Uterus (tissue), 4 donors: Measurements from ENCODE around the gene STXBP4. TPM values are rescaled to one million over a fixed set of nuclear protein-coding genes. Genes with fewer than 3 reads are reported as not detected.

Source experiments
- DNase-seq, 2 donors: peaks; one replicate each; pipeline ENCODE4 v3.0.0-alpha.2; 2019 to 2020
- H3K27ac ChIP-seq, 2 donors: fragments of 200-600 bp; sonication (generic); 1 replicate in 1 of 2; 2 replicates in 1 of 2; pipeline ENCODE4 v1.5.1; 2016 to 2018
- H3K27me3 ChIP-seq, 2 donors: fragments of 200-600 bp; sonication (generic); one replicate each; pipeline ENCODE4 v1.5.1; 2018 to 2019; ENCODE audit warnings: control low read depth in 1 of 2
- H3K36me3 ChIP-seq, 2 donors: fragments of 200-600 bp; sonication (generic); one replicate each; pipeline ENCODE4 v1.5.1; 2019; ENCODE audit warnings: control low read depth in 1 of 2
- H3K4me1 ChIP-seq, 2 donors: fragments of 200-600 bp; sonication (generic); one replicate each; pipeline ENCODE4 v1.5.1; 2018 to 2019; ENCODE audit warnings: control low read depth in 1 of 2
- H3K4me3 ChIP-seq, 2 donors: fragments of 200-600 bp; sonication (generic); 1 replicate in 1 of 2; 2 replicates in 1 of 2; pipeline ENCODE4 v1.5.1; 2018 to 2019; ENCODE audit warnings: mild to moderate bottlenecking in 1 of 2
- H3K9me3 ChIP-seq, 2 donors: fragments of 200-600 bp; sonication (generic); one replicate each; pipeline ENCODE4 v1.5.1; 2019; ENCODE audit warnings: control low read depth in 1 of 2
- POLR2A ChIP-seq, 2 donors: fragments of 450-650 bp; IDR thresholded peaks; one replicate each; pipeline ENCODE4 v1.6.1; 2016; ENCODE audit warnings: antibody characterized with exemption in 2 of 2, mild to moderate bottlenecking in 1 of 2, moderate library complexity in 1 of 2
- intact Hi-C: fragments of 100-400 bp; cut with DNase I; formaldehyde crosslinking; loops from one replicate; pipeline ENCODE4 v1.15.1; 2023; ENCODE audit warnings: low total_unique reads
- total RNA-seq, 4 donors: library from RNA; depleted of rRNA in 3 of 4; stranded (reverse); fragments of >200 nt in 3 of 4; gene quantifications; one replicate each; pipeline versions ENCODE4 v1.1.0 to v1.2.4, GENCODE V29; 2014 to 2023
- TF ChIP-seq, protein P1 (sequence below), 4 experiments: fragments of 200-600 bp in 2 of 4; fragments of 450-650 bp in 2 of 4; sonication (generic) in 2 of 4; IDR thresholded peaks; one replicate each; pipeline ENCODE4 v1.5.1; 2016 to 2019; ENCODE audit warnings: antibody characterized with exemption in 4 of 4, mild to moderate bottlenecking in 2 of 4, moderate library complexity in 1 of 4
- donor health status: DM: yes; HTN: yes; CAD: no.

STXBP4 gene
- total RNA-seq, 4 donors from 2014 or later: 2.8 to 100 (median 20.9) TPM

- Histone ChIP-seq H3K4me1 (no peaks in the 10 kb centered on the region), H3K27ac (no peak overlapping the region), H3K27me3 (no peaks in the 10 kb centered on the region), H3K9me3 (no peaks in the 10 kb centered on the region), H3K36me3 (no peaks in the 10 kb centered on the region), H3K4me3 (no peak overlapping the region)
- DNase-seq: no peak
- intact Hi-C loops: no loop called here
- TF ChIP-seq, protein P1, sequence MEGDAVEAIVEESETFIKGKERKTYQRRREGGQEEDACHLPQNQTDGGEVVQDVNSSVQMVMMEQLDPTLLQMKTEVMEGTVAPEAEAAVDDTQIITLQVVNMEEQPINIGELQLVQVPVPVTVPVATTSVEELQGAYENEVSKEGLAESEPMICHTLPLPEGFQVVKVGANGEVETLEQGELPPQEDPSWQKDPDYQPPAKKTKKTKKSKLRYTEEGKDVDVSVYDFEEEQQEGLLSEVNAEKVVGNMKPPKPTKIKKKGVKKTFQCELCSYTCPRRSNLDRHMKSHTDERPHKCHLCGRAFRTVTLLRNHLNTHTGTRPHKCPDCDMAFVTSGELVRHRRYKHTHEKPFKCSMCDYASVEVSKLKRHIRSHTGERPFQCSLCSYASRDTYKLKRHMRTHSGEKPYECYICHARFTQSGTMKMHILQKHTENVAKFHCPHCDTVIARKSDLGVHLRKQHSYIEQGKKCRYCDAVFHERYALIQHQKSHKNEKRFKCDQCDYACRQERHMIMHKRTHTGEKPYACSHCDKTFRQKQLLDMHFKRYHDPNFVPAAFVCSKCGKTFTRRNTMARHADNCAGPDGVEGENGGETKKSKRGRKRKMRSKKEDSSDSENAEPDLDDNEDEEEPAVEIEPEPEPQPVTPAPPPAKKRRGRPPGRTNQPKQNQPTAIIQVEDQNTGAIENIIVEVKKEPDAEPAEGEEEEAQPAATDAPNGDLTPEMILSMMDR (IDR thresholded peaks at IDR 0.05): no peak
- TF ChIP-seq POLR2A (IDR thresholded peaks at IDR 0.05): no peak
These were observed 241.7 kb downstream of the STXBP4 start for GRCh38 chr17:55210292-55210691.

- no peaks in the 10 kb centered on the region for H3K4me1 ChIP-seq
- DNase-seq: no peak
- H3K36me3 ChIP-seq: no peaks in the 10 kb centered on the region
- H3K27ac ChIP-seq: no peak overlapping the region
- TF ChIP-seq POLR2A (IDR thresholded peaks at IDR 0.05): no peak
- TF ChIP-seq, protein P1 (IDR thresholded peaks at IDR 0.05): no peak
- intact Hi-C loops: no loop called here
- H3K9me3 ChIP-seq: no peaks in the 10 kb centered on the region
- no peak overlapping the region for H3K4me3 ChIP-seq
- no peaks in the 10 kb centered on the region for H3K27me3 ChIP-seq
These were observed 244.3 kb downstream of the STXBP4 start for GRCh38 chr17:55212880-55213279.

GRCh38 chr17:55215711-55216110 is 247.1 kb downstream of the STXBP4 start:
- H3K4me1 ChIP-seq: no peaks in the 10 kb centered on the region
- no peaks in the 10 kb centered on the region for H3K9me3 ChIP-seq
- no peak overlapping the region for H3K27ac ChIP-seq
- no peak for TF ChIP-seq POLR2A (IDR thresholded peaks at IDR 0.05)
- TF ChIP-seq, protein P1 (IDR thresholded peaks at IDR 0.05): no peak
- intact Hi-C loops: no loop called here
- no peak for DNase-seq
- H3K4me3 ChIP-seq: no peak overlapping the region
- no peaks in the 10 kb centered on the region for H3K36me3 ChIP-seq
- H3K27me3 ChIP-seq: no peaks in the 10 kb centered on the region

- Histone ChIP-seq H3K27ac (no peak overlapping the region), H3K4me3 (no peak overlapping the region), H3K36me3 (no peaks in the 10 kb centered on the region), H3K4me1 (no peaks in the 10 kb centered on the region), H3K27me3 (no peaks in the 10 kb centered on the region), H3K9me3 (no peaks in the 10 kb centered on the region)
- DNase-seq: no peak
- no peak for TF ChIP-seq POLR2A (IDR thresholded peaks at IDR 0.05)
- TF ChIP-seq, protein P1 (IDR thresholded peaks at IDR 0.05): no peak
- intact Hi-C loops: no loop called here
These were observed 248.3 kb downstream of the STXBP4 start for GRCh38 chr17:55216888-55217287.

DNA sequence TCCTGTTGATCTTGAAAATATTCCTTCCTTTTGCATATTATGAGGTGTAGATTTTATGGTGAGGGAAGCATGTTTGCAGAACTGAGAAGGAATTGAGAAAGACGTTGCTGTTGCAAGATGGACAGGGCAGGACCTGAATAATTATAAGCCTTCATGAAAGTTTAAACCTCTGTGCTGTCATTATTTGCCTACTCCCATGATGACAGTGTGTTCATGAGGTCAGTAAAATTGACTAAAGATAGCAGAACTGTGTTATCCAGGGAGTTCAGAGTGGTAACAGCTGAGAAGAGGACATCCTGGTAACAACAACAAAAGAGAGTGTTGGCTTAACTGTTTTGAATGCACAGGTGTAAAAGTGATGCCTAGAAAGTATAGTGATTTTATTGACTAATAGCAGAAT is 250.9 kb downstream of the STXBP4 start:
- no peaks in the 10 kb centered on the region for H3K9me3 ChIP-seq
- H3K4me3 ChIP-seq: no peak overlapping the region
- H3K4me1 ChIP-seq: no peaks in the 10 kb centered on the region
- H3K36me3 ChIP-seq: no peaks in the 10 kb centered on the region
- intact Hi-C loops: no loop called here
- DNase-seq: no peak
- H3K27ac ChIP-seq: no peak overlapping the region
- TF ChIP-seq POLR2A (IDR thresholded peaks at IDR 0.05): no peak
- TF ChIP-seq, protein P1 (IDR thresholded peaks at IDR 0.05): no peak
- H3K27me3 ChIP-seq: no peaks in the 10 kb centered on the region
